Naive B cell (primary cell): Measurements from ENCODE around the gene ZDHHC4. TPM values are rescaled to one million over a fixed set of nuclear protein-coding genes. Genes with fewer than 3 reads are reported as not detected.
A peak's percentile ranks its signal among the peaks of the same experiment; 100 is the strongest.
"Not testable (repeated sequence)": the region's sequence is repeated elsewhere in the genome, so short reads cannot be mapped to it uniquely, and the experiment has no call there.

Source experiments
- ATAC-seq, 2 donors: fragments of 150-1000 bp; cut with Tn5 transposase; 2 replicates each; pipeline ENCODE4 v1.10.0; 2021; ENCODE audit warnings: low read depth in 2 of 2, mild to moderate bottlenecking in 2 of 2, moderate library complexity in 2 of 2
- DNase-seq: peaks from one replicate; pipeline ENCODE4 v3.0.0; 2022
- H3K27ac Mint-ChIP-seq, 6 donors: one replicate each; pipeline ENCODE4 v1.8.0; 2020 to 2022; ENCODE audit warnings: mild to moderate bottlenecking in 6 of 6, mixed read lengths in 6 of 6, moderate library complexity in 5 of 6, inconsistent platforms in 2 of 6
- H3K27me3 Mint-ChIP-seq, 3 donors: one replicate each; pipeline ENCODE4 v1.8.0; 2021 to 2022; ENCODE audit warnings: mixed read lengths in 3 of 3, mild to moderate bottlenecking in 1 of 3
- H3K36me3 Mint-ChIP-seq, 2 donors: one replicate each; pipeline ENCODE4 v1.8.0; 2020 to 2022; ENCODE audit warnings: mixed read lengths in 2 of 2, inconsistent platforms in 1 of 2, mild to moderate bottlenecking in 1 of 2
- H3K4me1 Mint-ChIP-seq, 3 donors: one replicate each; pipeline ENCODE4 v1.8.0; 2020 to 2022; ENCODE audit warnings: mixed read lengths in 3 of 3, inconsistent platforms in 1 of 3, mild to moderate bottlenecking in 1 of 3, moderate library complexity in 1 of 3
- H3K4me3 Mint-ChIP-seq, 8 donors: one replicate each; pipeline ENCODE4 v1.8.0; 2020 to 2022; ENCODE audit warnings: mild to moderate bottlenecking in 8 of 8, mixed read lengths in 8 of 8, moderate library complexity in 8 of 8, inconsistent platforms in 2 of 8
- H3K9me3 Mint-ChIP-seq, 7 donors: one replicate each; pipeline ENCODE4 v1.8.0; 2020 to 2022; ENCODE audit warnings: mixed read lengths in 7 of 7, mild to moderate bottlenecking in 5 of 7, inconsistent platforms in 2 of 7, moderate library complexity in 1 of 7
- polyA plus RNA-seq, 6 donors: library from polyadenylated mRNA; unstranded; fragments of 300-500 nt; fragmentation: Illumina TruSeq; gene quantifications; one replicate each; pipeline ENCODE4 v1.2.3, GENCODE V29; 2021; ENCODE audit warnings: low read depth in 6 of 6

The ZDHHC4 gene
- polyA plus RNA-seq, 6 donors from 2014 or later: 77.9 to 97.7 (median 81.4) TPM

- H3K36me3 Mint-ChIP-seq: peaks cover 0 to 5% of the 10 kb centered on the region in 2 donors
- H3K9me3 Mint-ChIP-seq: peaks cover 0 to 2% (median 0%) of the 10 kb centered on the region in 7 donors
- DNase-seq (no peak), ATAC-seq (no peak)
- peaks cover 24 to 53% (median 43%) of the 10 kb centered on the region in 3 donors for H3K4me1 Mint-ChIP-seq
- H3K4me3 Mint-ChIP-seq: peak overlapping the region in 3 of 8 donors; percentile 16 to 82 (median 78)
- no peaks in the 10 kb centered on the region for H3K27me3 Mint-ChIP-seq
- no peak overlapping the region for H3K27ac Mint-ChIP-seq
Observed at GRCh38 chr7:6618621-6619020, 41.4 kb downstream of the ZDHHC4 start.

GRCh38 chr7:6619961-6620360, 42.7 kb downstream of the ZDHHC4 start:
- no peak for ATAC-seq
- no peak for DNase-seq
- Mint-ChIP-seq H3K9me3 (peaks cover 0 to 2% (median 0%) of the 10 kb centered on the region in 7 donors), H3K27me3 (no peaks in the 10 kb centered on the region), H3K36me3 (peaks cover 0 to 5% of the 10 kb centered on the region in 2 donors), H3K27ac (peak overlapping the region in 3 of 6 donors; percentile 19 to 63 (median 54)), H3K4me3 (no peak overlapping the region), H3K4me1 (peaks cover 27 to 60% (median 47%) of the 10 kb centered on the region in 3 donors)

- Mint-ChIP-seq H3K27ac (peak overlapping the region in 2 of 6 donors; percentile 30 to 75), H3K27me3 (no peaks in the 10 kb centered on the region), H3K9me3 (peaks cover 0 to 2% (median 0%) of the 10 kb centered on the region in 7 donors), H3K4me3 (peak overlapping the region; percentile 7 to 81 (median 70)), H3K36me3 (peaks cover 0 to 5% of the 10 kb centered on the region in 2 donors), H3K4me1 (peaks cover 27 to 56% (median 41%) of the 10 kb centered on the region in 3 donors)
- no peak for DNase-seq
- peak; percentile 35 to 44 for ATAC-seq
Observed at GRCh38 chr7:6621195-6622133, 44.2 kb downstream of the ZDHHC4 start.

GRCh38 chr7:6622134-6622710, 45.0 kb downstream of the ZDHHC4 start:
- Mint-ChIP-seq H3K27ac (no peak overlapping the region), H3K4me1 (peaks cover 27 to 56% (median 35%) of the 10 kb centered on the region in 3 donors), H3K36me3 (peaks cover 0 to 5% of the 10 kb centered on the region in 2 donors), H3K9me3 (peaks cover 0 to 2% (median 0%) of the 10 kb centered on the region in 7 donors), H3K4me3 (no peak overlapping the region), H3K27me3 (no peaks in the 10 kb centered on the region)
- no peak for ATAC-seq
- no peak for DNase-seq

- Mint-ChIP-seq H3K4me1 (peaks cover 27 to 47% (median 28%) of the 10 kb centered on the region in 3 donors), H3K4me3 (peak overlapping the region in 6 of 8 donors; percentile 55 to 84 (median 76)), H3K27ac (peak overlapping the region; percentile 66 to 94 (median 85)), H3K36me3 (peaks cover 0 to 5% of the 10 kb centered on the region in 2 donors), H3K27me3 (no peaks in the 10 kb centered on the region), H3K9me3 (peaks cover 0 to 2% (median 0%) of the 10 kb centered on the region in 7 donors)
- DNase-seq: peak; percentile 42
- ATAC-seq: peak; percentile 87 to 90
Observed at GRCh38 chr7:6623589-6624245, 46.5 kb downstream of the ZDHHC4 start.

GRCh38 chr7:6624246-6624611, 47.0 kb downstream of the ZDHHC4 start:
- peak overlapping the region; percentile 52 to 85 (median 76) for H3K4me3 Mint-ChIP-seq
- ATAC-seq (no peak), DNase-seq (no peak)
- peaks cover 0 to 5% of the 10 kb centered on the region in 2 donors for H3K36me3 Mint-ChIP-seq
- peaks cover 0 to 2% (median 0%) of the 10 kb centered on the region in 7 donors for H3K9me3 Mint-ChIP-seq
- H3K27me3 Mint-ChIP-seq: no peaks in the 10 kb centered on the region
- H3K27ac Mint-ChIP-seq: peak overlapping the region; percentile 81 to 95 (median 92)
- H3K4me1 Mint-ChIP-seq: peaks cover 27 to 43% (median 28%) of the 10 kb centered on the region in 3 donors

- Mint-ChIP-seq H3K9me3 (no peaks in the 10 kb centered on the region), H3K27ac (no peak overlapping the region), H3K4me3 (no peak overlapping the region), H3K27me3 (no peaks in the 10 kb centered on the region), H3K36me3 (no peaks in the 10 kb centered on the region), H3K4me1 (peaks cover 11 to 17% (median 12%) of the 10 kb centered on the region in 3 donors)
- ATAC-seq (no peak), DNase-seq (no peak)
Observed at GRCh38 chr7:6628045-6628444, 50.8 kb downstream of the ZDHHC4 start.

- H3K4me1 Mint-ChIP-seq: peaks cover 0 to 13% (median 10%) of the 10 kb centered on the region in 3 donors
- H3K9me3 Mint-ChIP-seq: no peaks in the 10 kb centered on the region
- no peaks in the 10 kb centered on the region for H3K27me3 Mint-ChIP-seq
- H3K4me3 Mint-ChIP-seq: no peak overlapping the region
- DNase-seq (no peak), ATAC-seq (no peak)
- peak overlapping the region in 1 of 6 donors; percentile 79 for H3K27ac Mint-ChIP-seq
- H3K36me3 Mint-ChIP-seq: no peaks in the 10 kb centered on the region
Observed at GRCh38 chr7:6630007-6630849, 53.0 kb downstream of the ZDHHC4 start.

GRCh38 chr7:6631605-6632004, 54.4 kb downstream of the ZDHHC4 start:
- no peak for DNase-seq
- peak overlapping the region in 2 of 6 donors; percentile 48 to 77 for H3K27ac Mint-ChIP-seq
- no peaks in the 10 kb centered on the region for H3K36me3 Mint-ChIP-seq
- no peak for ATAC-seq
- H3K9me3 Mint-ChIP-seq: no peaks in the 10 kb centered on the region
- no peak overlapping the region for H3K4me3 Mint-ChIP-seq
- no peaks in the 10 kb centered on the region for H3K27me3 Mint-ChIP-seq
- H3K4me1 Mint-ChIP-seq: peaks cover 3 to 26% (median 15%) of the 10 kb centered on the region in 3 donors

GRCh38 chr7:6634021-6634420, 56.8 kb downstream of the ZDHHC4 start:
- no peaks in the 10 kb centered on the region for H3K27me3 Mint-ChIP-seq
- H3K27ac Mint-ChIP-seq: peak overlapping the region in 2 of 6 donors; percentile 67 to 80
- peaks cover 18 to 40% (median 21%) of the 10 kb centered on the region in 3 donors for H3K4me1 Mint-ChIP-seq
- no peaks in the 10 kb centered on the region for H3K36me3 Mint-ChIP-seq
- H3K9me3 Mint-ChIP-seq: no peaks in the 10 kb centered on the region
- DNase-seq (no peak), ATAC-seq (no peak)
- H3K4me3 Mint-ChIP-seq: peak overlapping the region in 2 of 8 donors; percentile 76 to 80

GRCh38 chr7:6634971-6635370, 57.7 kb downstream of the ZDHHC4 start:
- peak; percentile 37 for DNase-seq

GRCh38 chr7:6636741-6637543, 59.7 kb downstream of the ZDHHC4 start, which contains the start of gene ZNF316:
Gene ZNF316 (plus strand): TSS chr7:6637318. CDS start chr7:6642410, 5,092 bp downstream.
- DNase-seq (peak; percentile 79), ATAC-seq (peak; percentile 72 to 75)
- no peaks in the 10 kb centered on the region for H3K9me3 Mint-ChIP-seq
- peaks cover 0 to 18% of the 10 kb centered on the region in 2 donors for H3K36me3 Mint-ChIP-seq
- H3K27me3 Mint-ChIP-seq: no peaks in the 10 kb centered on the region
- H3K4me1 Mint-ChIP-seq: peaks cover 32 to 57% (median 32%) of the 10 kb centered on the region in 3 donors
- H3K27ac Mint-ChIP-seq: peak within 1 kb of the TSS; percentile 89 to 95 (median 91)
- H3K4me3 Mint-ChIP-seq: peak within 1 kb of the TSS; percentile 82 to 93 (median 88)

More at GRCh38 chr7:6634971-6635370, 57.7 kb downstream of the ZDHHC4 start:
- Mint-ChIP-seq H3K4me1 (peaks cover 27 to 49% (median 29%) of the 10 kb centered on the region in 3 donors), H3K4me3 (peak overlapping the region in 6 of 8 donors; percentile 33 to 93 (median 78)), H3K27ac (peak overlapping the region in 3 of 6 donors; percentile 60 to 91 (median 85))
- not testable (repeated sequence) for H3K36me3 Mint-ChIP-seq, ATAC-seq, H3K9me3 Mint-ChIP-seq, H3K27me3 Mint-ChIP-seq
